IMR-90 (cell line): Measurements from ENCODE around the gene ATP2B1. TPM values are rescaled to one million over a fixed set of nuclear protein-coding genes. Genes with fewer than 3 reads are reported as not detected.

ENCODE experiments used
- ATAC-seq: fragments of 200-7000 bp; cut with Tn5 transposase; 2 replicates; pipeline ENCODE4 v1.9.1; 2020; ENCODE audit warnings: low read depth, mild to moderate bottlenecking, moderate library complexity
- BruUV-seq: library from RNA; stranded (reverse); fragments of 400-500 nt; replicated peaks from 2 replicates; lab custom pipeline; 2021; lab: Mats Ljungman, UMichigan
- CTCF ChIA-PET: fragments of 300-600 bp; formaldehyde crosslinking; extraction: SDS; loops from one replicate; lab custom pipeline; 2021; ENCODE audit warnings: antibody characterized with exemption; lab: Yijun Ruan, JAX
- POLR2A ChIA-PET: fragments of 300-600 bp; sonication (Branson Sonifier 250); formaldehyde crosslinking; loops from one replicate; lab custom pipeline; 2022; ENCODE audit warnings: antibody characterized with exemption; ENCODE audit not compliant: unreplicated experiment; lab: Charles Lee
- DNase-seq: peaks from one replicate; pipeline ENCODE4 v3.0.0; 2013
- H2AFZ ChIP-seq: replicated peaks from 2 replicates; pipeline ENCODE3; 2013; ENCODE audit warnings: low read length, mild to moderate bottlenecking; ENCODE audit not compliant: poor library complexity
- H2AK5ac ChIP-seq: 2 replicates; pipeline ENCODE4 v1.6.1; 2013; ENCODE audit warnings: low read depth, low read length, inconsistent platforms
- H2AK9ac ChIP-seq: replicated peaks from 2 replicates; pipeline ENCODE3; 2013; ENCODE audit warnings: mild to moderate bottlenecking, low read depth, low read length, moderate library complexity; ENCODE audit not compliant: poor library complexity
- H2BK120ac ChIP-seq: 2 replicates; pipeline ENCODE4 v1.6.1; 2013; ENCODE audit warnings: low read depth, low read length, inconsistent platforms
- H2BK15ac ChIP-seq: 3 replicates; pipeline ENCODE4 v1.6.1; 2013; ENCODE audit warnings: low read depth, low read length, inconsistent platforms
- H2BK20ac ChIP-seq: 2 replicates; pipeline ENCODE4 v1.6.1; 2013; ENCODE audit warnings: low read depth, mild to moderate bottlenecking, inconsistent platforms, low read length, moderate library complexity
- H2BK5ac ChIP-seq: 2 replicates; pipeline ENCODE4 v1.6.1; 2013; ENCODE audit warnings: mild to moderate bottlenecking, low read depth, low read length, inconsistent platforms; ENCODE audit not compliant: poor library complexity, severe bottlenecking
- H3K14ac ChIP-seq: replicated peaks from 2 replicates; pipeline ENCODE4 v1.6.1; 2013; ENCODE audit warnings: low read depth, low read length, inconsistent platforms
- H3K18ac ChIP-seq: 2 replicates; pipeline ENCODE4 v1.6.1; 2013; ENCODE audit warnings: low read depth, low read length, control low read depth
- H3K23ac ChIP-seq: 2 replicates; pipeline ENCODE4 v1.6.1; 2013; ENCODE audit warnings: low read depth, low read length, inconsistent platforms
- H3K27ac ChIP-seq: 2 replicates; pipeline ENCODE4 v1.5.1; 2013; ENCODE audit warnings: mild to moderate bottlenecking, control low read depth, low read length; ENCODE audit not compliant: insufficient read depth
- H3K27me3 ChIP-seq: 2 replicates; pipeline ENCODE4 v1.6.1; 2013; ENCODE audit warnings: low read length; ENCODE audit not compliant: control insufficient read depth, insufficient read depth
- H3K36me3 ChIP-seq: 2 replicates; pipeline ENCODE4 v1.6.1; 2013; ENCODE audit warnings: low read length, mixed read lengths; ENCODE audit not compliant: control insufficient read depth, insufficient read depth
- H3K4ac ChIP-seq: 2 replicates; pipeline ENCODE4 v1.6.1; 2013; ENCODE audit warnings: low read depth, low read length, inconsistent platforms
- H3K4me1 ChIP-seq: 2 replicates; pipeline ENCODE4 v1.6.1; 2013; ENCODE audit warnings: low read length, mixed read lengths; ENCODE audit not compliant: control insufficient read depth, insufficient read depth
- H3K4me2 ChIP-seq: 2 replicates; pipeline ENCODE4 v1.6.1; 2013; ENCODE audit warnings: low read depth, mild to moderate bottlenecking, control low read depth, low read length, moderate library complexity
- H3K4me3 ChIP-seq: 2 replicates; pipeline ENCODE4 v1.5.1; 2013; ENCODE audit warnings: low read depth, mild to moderate bottlenecking, control low read depth, low read length, moderate library complexity; ENCODE audit not compliant: insufficient read depth
- H3K56ac ChIP-seq: 2 replicates; pipeline ENCODE4 v1.6.1; 2013; ENCODE audit warnings: low read length, inconsistent platforms; ENCODE audit not compliant: insufficient read depth; ENCODE audit errors: extremely low read depth
- H3K79me1 ChIP-seq, 2 experiments: 2 replicates each; pipeline ENCODE4 v1.6.1; 2013; ENCODE audit warnings: low read length in 2 of 2, inconsistent platforms in 1 of 2, low read depth in 1 of 2
- H3K9ac ChIP-seq: 2 replicates; pipeline ENCODE4 v1.6.1; 2013; ENCODE audit warnings: low read depth, low read length, control low read depth
- H3K9me1 ChIP-seq: 2 replicates; pipeline ENCODE4 v1.6.1; 2013; ENCODE audit warnings: low read length, inconsistent platforms; ENCODE audit not compliant: insufficient read depth
- H3K9me3 ChIP-seq: 2 replicates; pipeline ENCODE4 v1.6.1; 2013; ENCODE audit warnings: low read length; ENCODE audit not compliant: control insufficient read depth, insufficient read depth
- H4K20me1 ChIP-seq: 2 replicates; pipeline ENCODE4 v1.6.1; 2013; ENCODE audit warnings: low read length, inconsistent platforms; ENCODE audit not compliant: insufficient read depth
- H4K5ac ChIP-seq: 2 replicates; pipeline ENCODE4 v1.6.1; 2013; ENCODE audit warnings: mild to moderate bottlenecking, low read depth, low read length, control low read depth
- H4K8ac ChIP-seq, 2 experiments: 2 replicates each; pipeline ENCODE4 v1.6.1; 2013; ENCODE audit warnings: low read depth in 2 of 2, low read length in 2 of 2, control low read depth in 1 of 2, inconsistent platforms in 1 of 2
- H4K91ac ChIP-seq: 2 replicates; pipeline ENCODE4 v1.6.1; 2013; ENCODE audit warnings: low read depth, low read length, inconsistent platforms; ENCODE audit not compliant: insufficient read depth
- BHLHE40 ChIP-seq: fragments of 150-350 bp; IDR thresholded peaks from 2 replicates; pipeline ENCODE4 v1.6.1; 2016; ENCODE audit warnings: mild to moderate bottlenecking, low read depth, low read length
- CEBPB ChIP-seq: IDR thresholded peaks from 2 replicates; pipeline ENCODE4 v1.6.1; 2012; ENCODE audit warnings: low read depth, low read length, improper control_type of control experiment
- CHD1 ChIP-seq: IDR thresholded peaks from 2 replicates; pipeline ENCODE4 v1.6.1; 2012; ENCODE audit warnings: low read depth, low read length, improper control_type of control experiment
- ELK1 ChIP-seq: fragments of 150-350 bp; IDR thresholded peaks from 2 replicates; pipeline ENCODE4 v1.6.1; 2016; ENCODE audit warnings: low read depth, mild to moderate bottlenecking, low read length, moderate library complexity, borderline replicate concordance
- FOS ChIP-seq: fragments of 150-350 bp; IDR thresholded peaks from 2 replicates; pipeline ENCODE4 v1.6.1; 2016; ENCODE audit warnings: low read depth, low read length
- MAFK ChIP-seq: IDR thresholded peaks from 2 replicates; pipeline ENCODE4 v1.6.1; 2012; ENCODE audit warnings: low read depth, low read length, improper control_type of control experiment
- MAZ ChIP-seq: IDR thresholded peaks from 2 replicates; pipeline ENCODE4 v1.6.1; 2012; ENCODE audit warnings: low read depth, mild to moderate bottlenecking, low read length, improper control_type of control experiment, moderate library complexity, borderline replicate concordance
- MXI1 ChIP-seq: IDR thresholded peaks from 2 replicates; pipeline ENCODE4 v1.6.1; 2012; ENCODE audit warnings: low read depth, mild to moderate bottlenecking, low read length, moderate library complexity, borderline replicate concordance
- NFE2L2 ChIP-seq: fragments of 150-350 bp; IDR thresholded peaks from 2 replicates; pipeline ENCODE4 v1.6.1; 2016; ENCODE audit warnings: low read depth, mild to moderate bottlenecking, low read length
- POLR2A ChIP-seq: IDR thresholded peaks from 2 replicates; pipeline ENCODE4 v1.6.1; 2012; ENCODE audit warnings: mild to moderate bottlenecking, low read depth, low read length
- RAD21 ChIP-seq: IDR thresholded peaks from 2 replicates; pipeline ENCODE4 v1.6.1; 2012; ENCODE audit warnings: low read length, improper control_type of control experiment
- RCOR1 ChIP-seq: IDR thresholded peaks from 2 replicates; pipeline ENCODE4 v1.6.1; 2012; ENCODE audit warnings: mild to moderate bottlenecking, low read length, improper control_type of control experiment; ENCODE audit not compliant: insufficient replicate concordance
- RFX5 ChIP-seq: IDR thresholded peaks from 2 replicates; pipeline ENCODE4 v1.8.0; 2012; ENCODE audit warnings: low read depth, mild to moderate bottlenecking, low read length, moderate library complexity
- SMC3 ChIP-seq: fragments of 150-350 bp; IDR thresholded peaks from 2 replicates; pipeline ENCODE4 v1.6.1; 2016; ENCODE audit warnings: low read depth, mild to moderate bottlenecking, antibody characterized with exemption, low read length, moderate library complexity
- WGBS, 2 experiments: methylation state at CpG; one replicate each; pipeline versions ENCODE4 v1.1.5 to v1.1.7; 2013; ENCODE audit warnings: missing lambda C conversion rate in 2 of 2; ENCODE audit not compliant: insufficient read length in 1 of 2; ENCODE audit errors: extremely low coverage in 2 of 2; 5-methylcytosine and 5-hydroxymethylcytosine counted together
- dilution Hi-C: fragments of 300-500 bp; cut with HindIII; formaldehyde crosslinking; loops from one replicate; pipeline ENCODE4 v1.14.3; 2018; ENCODE audit warnings: low sequenced_read_pairs; ENCODE audit not compliant: unreplicated experiment
- in situ Hi-C: fragments of 300-500 bp; cut with MboI; formaldehyde crosslinking; loops from 3 replicates; pipeline ENCODE4 v1.14.3; 2019; ENCODE audit warnings: low sequenced_read_pairs, inconsistent platforms, mixed read lengths
- intact Hi-C: fragments of 100-400 bp; cut with micrococcal nuclease; formaldehyde crosslinking; loops from 2 replicates; pipeline ENCODE4 v1.10.0; 2022
- polyA plus RNA-seq, 3 experiments: library from polyadenylated mRNA; depleted of rRNA; stranded (reverse); fragments of >200 nt; gene quantifications; 2 replicates each; pipeline ENCODE4 v1.2.3, GENCODE V29; 2012; ENCODE audit warnings: low replicate concordance in 1 of 3
- total RNA-seq: library from RNA; depleted of rRNA; stranded (reverse); fragments of >200 nt; gene quantifications from 2 replicates; pipeline ENCODE4 v1.2.3, GENCODE V29; 2012
- TF ChIP-seq, protein P1 (sequence below): fragments of 150-350 bp; IDR thresholded peaks from 2 replicates; pipeline ENCODE4 v1.6.1; 2017; ENCODE audit warnings: mild to moderate bottlenecking, antibody characterized with exemption, low read length, low read depth
- TF ChIP-seq, protein P2 (sequence below): conservative IDR thresholded peaks from 2 replicates; pipeline ENCODE4 v1.5.1; 2012; ENCODE audit warnings: mild to moderate bottlenecking, low read depth, low read length, improper control_type of control experiment

Gene ATP2B1
- total and polyA plus RNA-seq, 2 of the 4 experiments (the other 2 are of a cell fraction), result 9.9 to 32.6 TPM

GRCh38 chr12:89740943-89741342, 32.3 kb upstream of the ATP2B1 start:
- no peak overlapping the region for H3K23ac ChIP-seq
- no peak overlapping the region for H4K5ac ChIP-seq
- H3K18ac ChIP-seq, result no peak overlapping the region
- no peak overlapping the region for H2AK9ac ChIP-seq
- BruUV-seq, result no TSS peak
- no peak overlapping the region for H2BK20ac ChIP-seq
- H3K9me3 ChIP-seq, result no peaks in the 10 kb centered on the region
- no peak for ATAC-seq
- TF ChIP-seq CHD1 (no peak), POLR2A (no peak), ELK1 (no peak), RAD21 (no peak), RFX5 (no peak), RCOR1 (no peak), MXI1 (no peak), MAZ (no peak), BHLHE40 (no peak), SMC3 (no peak), FOS (no peak), NFE2L2 (no peak), CEBPB (no peak), MAFK (no peak)
- TF ChIP-seq, protein P1, sequence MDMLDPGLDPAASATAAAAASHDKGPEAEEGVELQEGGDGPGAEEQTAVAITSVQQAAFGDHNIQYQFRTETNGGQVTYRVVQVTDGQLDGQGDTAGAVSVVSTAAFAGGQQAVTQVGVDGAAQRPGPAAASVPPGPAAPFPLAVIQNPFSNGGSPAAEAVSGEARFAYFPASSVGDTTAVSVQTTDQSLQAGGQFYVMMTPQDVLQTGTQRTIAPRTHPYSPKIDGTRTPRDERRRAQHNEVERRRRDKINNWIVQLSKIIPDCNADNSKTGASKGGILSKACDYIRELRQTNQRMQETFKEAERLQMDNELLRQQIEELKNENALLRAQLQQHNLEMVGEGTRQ, result no peak
- TF ChIP-seq, protein P2, sequence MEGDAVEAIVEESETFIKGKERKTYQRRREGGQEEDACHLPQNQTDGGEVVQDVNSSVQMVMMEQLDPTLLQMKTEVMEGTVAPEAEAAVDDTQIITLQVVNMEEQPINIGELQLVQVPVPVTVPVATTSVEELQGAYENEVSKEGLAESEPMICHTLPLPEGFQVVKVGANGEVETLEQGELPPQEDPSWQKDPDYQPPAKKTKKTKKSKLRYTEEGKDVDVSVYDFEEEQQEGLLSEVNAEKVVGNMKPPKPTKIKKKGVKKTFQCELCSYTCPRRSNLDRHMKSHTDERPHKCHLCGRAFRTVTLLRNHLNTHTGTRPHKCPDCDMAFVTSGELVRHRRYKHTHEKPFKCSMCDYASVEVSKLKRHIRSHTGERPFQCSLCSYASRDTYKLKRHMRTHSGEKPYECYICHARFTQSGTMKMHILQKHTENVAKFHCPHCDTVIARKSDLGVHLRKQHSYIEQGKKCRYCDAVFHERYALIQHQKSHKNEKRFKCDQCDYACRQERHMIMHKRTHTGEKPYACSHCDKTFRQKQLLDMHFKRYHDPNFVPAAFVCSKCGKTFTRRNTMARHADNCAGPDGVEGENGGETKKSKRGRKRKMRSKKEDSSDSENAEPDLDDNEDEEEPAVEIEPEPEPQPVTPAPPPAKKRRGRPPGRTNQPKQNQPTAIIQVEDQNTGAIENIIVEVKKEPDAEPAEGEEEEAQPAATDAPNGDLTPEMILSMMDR, result no peak
- in situ Hi-C loops (no loop called here), intact Hi-C loops (no loop called here), dilution Hi-C loops (no loop called here)
- no peak overlapping the region for H2BK5ac ChIP-seq
- no peak overlapping the region for H3K4ac ChIP-seq
- no peak overlapping the region for H3K27ac ChIP-seq
- ChIA-PET POLR2A (no interaction called here), CTCF (no interaction called here)
- H4K20me1 ChIP-seq, result no peaks in the 10 kb centered on the region
- no peak overlapping the region for H2AK5ac ChIP-seq
- H3K4me2 ChIP-seq, result no peak overlapping the region
- no peak overlapping the region for H3K56ac ChIP-seq
- H3K9ac ChIP-seq, result no peak overlapping the region
- H3K14ac ChIP-seq, result no peak overlapping the region
- no peak overlapping the region for H3K4me3 ChIP-seq
- H2BK120ac ChIP-seq, result no peak overlapping the region
- no peaks in the 10 kb centered on the region for H3K36me3 ChIP-seq
- no peak overlapping the region for H2BK15ac ChIP-seq
- H3K27me3 ChIP-seq, result no peaks in the 10 kb centered on the region
- H2AFZ ChIP-seq, result no peak overlapping the region
- no CpG with 5 or more reads among the region's 2 CpGs for WGBS, 2 experiments
- H4K91ac ChIP-seq, result no peak overlapping the region
- H4K8ac ChIP-seq, result no peak overlapping the region
- DNase-seq, result no peak
- no peaks in the 10 kb centered on the region for H3K4me1 ChIP-seq
- H3K79me1 ChIP-seq, result no peaks in the 10 kb centered on the region
- H3K9me1 ChIP-seq, result no peaks in the 10 kb centered on the region
